Endothelial cell of umbilical vein (primary cell): ENCODE results near the gene MESP1. TPM values are rescaled to one million over a fixed set of nuclear protein-coding genes. Genes with fewer than 3 reads are reported as not detected.

Experiments
- BruUV-seq: library from RNA; stranded (reverse); fragments of 400-500 nt; replicated peaks from 2 replicates; lab custom pipeline; 2021; lab: Mats Ljungman, UMichigan
- CTCF ChIA-PET: fragments of 300-600, 350-600 bp; sonication (Branson Sonifier 250); formaldehyde crosslinking; loops from one replicate; lab custom pipeline; 2021; ENCODE audit warnings: antibody characterized with exemption, inconsistent platforms; lab: Charles Lee
- POLR2A ChIA-PET: fragments of 300-600, 350-600 bp; sonication (Branson Sonifier 250); formaldehyde crosslinking; loops from one replicate; lab custom pipeline; 2021; ENCODE audit warnings: antibody characterized with exemption, inconsistent platforms; lab: Charles Lee
- DNase-seq: peaks from one replicate; pipeline ENCODE4 v3.0.0-alpha.2; 2011; ENCODE audit warnings: low read depth, low spot score
- FAIRE-seq: peaks from 2 replicates; lab custom pipeline; 2011; peaks lifted over from hg19 to GRCh38; lab: Jason Lieb, UNC
- H2AFZ ChIP-seq: 2 replicates; pipeline ENCODE4 v1.6.0; 2012; ENCODE audit warnings: low read depth, low read length, control low read depth, inconsistent platforms
- H3K27ac ChIP-seq: 2 replicates; pipeline ENCODE4 v1.5.1; 2011; ENCODE audit warnings: low read depth, mild to moderate bottlenecking, control low read depth, low read length, moderate library complexity; ENCODE audit not compliant: insufficient read depth
- H3K27me3 ChIP-seq, 2 experiments: 2 replicates each; pipeline versions ENCODE4 v1.6.0 to v1.6.1; 2011; ENCODE audit warnings: low read length in 2 of 2, mixed read lengths in 1 of 2; ENCODE audit not compliant: control insufficient read depth in 2 of 2, insufficient read depth in 2 of 2
- H3K36me3 ChIP-seq, 2 experiments: 2 replicates in 1 of 2; 3 replicates in 1 of 2; pipeline ENCODE4 v1.5.1; 2011; ENCODE audit warnings: low read length in 2 of 2, mild to moderate bottlenecking in 1 of 2, moderate library complexity in 1 of 2; ENCODE audit not compliant: control insufficient read depth in 2 of 2, insufficient read depth in 2 of 2; ENCODE audit errors: extremely low read depth in 1 of 2
- H3K4me1 ChIP-seq: 3 replicates; pipeline ENCODE4 v1.5.1; 2011; ENCODE audit warnings: mild to moderate bottlenecking, low read length; ENCODE audit not compliant: control insufficient read depth, insufficient read depth; ENCODE audit errors: extremely low read depth
- H3K4me2 ChIP-seq: 2 replicates; pipeline ENCODE4 v1.6.1; 2011; ENCODE audit warnings: low read length, control low read depth, mixed read lengths; ENCODE audit not compliant: insufficient read depth
- H3K4me3 ChIP-seq, 3 experiments: fragments of 200-600 bp in 1 of 3; sonication (generic), shearing (Covaris generic) in 1 of 3; replicated peaks in 1 of 3; 2 replicates each; pipeline ENCODE4 v1.5.1; 2011 to 2016; ENCODE audit warnings: control low read depth in 3 of 3, low read length in 3 of 3, mild to moderate bottlenecking in 2 of 3, inconsistent platforms in 1 of 3, low read depth in 1 of 3, moderate library complexity in 1 of 3; ENCODE audit not compliant: insufficient read depth in 1 of 3
- H3K79me2 ChIP-seq: 2 replicates; pipeline ENCODE4 v1.6.0; 2012; ENCODE audit warnings: low read length, inconsistent platforms; ENCODE audit not compliant: control insufficient read depth, insufficient read depth
- H3K9ac ChIP-seq: replicated peaks from 2 replicates; pipeline ENCODE3; 2011; ENCODE audit warnings: low read length, control low read depth; ENCODE audit not compliant: insufficient read depth; ENCODE audit errors: extremely low read depth
- H3K9me1 ChIP-seq: replicated peaks from 3 replicates; pipeline ENCODE4 v1.6.0; 2011; ENCODE audit warnings: mild to moderate bottlenecking, low read length; ENCODE audit not compliant: control insufficient read depth, insufficient read depth; ENCODE audit errors: extremely low read depth
- H3K9me3 ChIP-seq: replicated peaks from 2 replicates; pipeline ENCODE4 v1.5.1; 2012; ENCODE audit warnings: low read length, inconsistent platforms; ENCODE audit not compliant: control insufficient read depth, insufficient read depth
- H4K20me1 ChIP-seq: replicated peaks from 2 replicates; pipeline ENCODE3; 2011; ENCODE audit warnings: mild to moderate bottlenecking, low read length; ENCODE audit not compliant: control insufficient read depth, insufficient read depth; ENCODE audit errors: extremely low read depth
- CTCF ChIP-seq, 2 donors: IDR thresholded peaks; 1 replicate in 1 of 2; 2 replicates in 1 of 2; pipeline ENCODE4 v1.5.1; 2011; ENCODE audit warnings: low read length in 2 of 2, mild to moderate bottlenecking in 2 of 2, moderate library complexity in 2 of 2, control low read depth in 1 of 2, inconsistent platforms in 1 of 2, low read depth in 1 of 2; ENCODE audit not compliant: insufficient read depth in 1 of 2; ENCODE audit errors: extremely low read depth in 1 of 2
- EZH2 ChIP-seq: IDR thresholded peaks from 2 replicates; pipeline ENCODE4 v1.6.1; 2012; ENCODE audit warnings: borderline replicate concordance, low read depth, mild to moderate bottlenecking, moderate library complexity, low read length, inconsistent platforms; ENCODE audit not compliant: severe bottlenecking
- FOS ChIP-seq: IDR thresholded peaks from 2 replicates; pipeline ENCODE4 v1.6.1; 2011; ENCODE audit warnings: mild to moderate bottlenecking, low read length, moderate library complexity, borderline replicate concordance; ENCODE audit not compliant: insufficient read depth
- GATA2 ChIP-seq: IDR thresholded peaks from 2 replicates; pipeline ENCODE4 v1.7.0; 2011; ENCODE audit warnings: low read depth, mild to moderate bottlenecking, moderate library complexity, mixed read lengths, low read length; ENCODE audit not compliant: insufficient read length, insufficient read depth
- JUN ChIP-seq: IDR thresholded peaks from 2 replicates; pipeline ENCODE4 v1.6.1; 2011; ENCODE audit warnings: borderline replicate concordance, low read depth; ENCODE audit not compliant: insufficient read length, insufficient read depth
- MAX ChIP-seq: IDR thresholded peaks from 2 replicates; pipeline ENCODE4 v1.6.1; 2011; ENCODE audit not compliant: insufficient read depth, insufficient read length
- MYC ChIP-seq: IDR thresholded peaks from one replicate; pipeline ENCODE4 v1.6.1; 2011; ENCODE audit warnings: mild to moderate bottlenecking, low read depth, low read length
- POLR2A ChIP-seq: IDR thresholded peaks from 2 replicates; pipeline ENCODE4 v1.6.1; 2012; ENCODE audit warnings: low read depth, mild to moderate bottlenecking, control low read depth, low read length
- POLR2AphosphoS5 ChIP-seq: IDR thresholded peaks from 2 replicates; pipeline ENCODE4 v1.6.1; 2012; ENCODE audit warnings: low read depth, mild to moderate bottlenecking, control low read depth, low read length, moderate library complexity; ENCODE audit not compliant: insufficient read depth
- dilution Hi-C: fragments of 300-500 bp; cut with MboI; formaldehyde crosslinking; loops from one replicate; pipeline ENCODE4 v1.15.0; 2019; ENCODE audit warnings: low sequenced_read_pairs; ENCODE audit not compliant: extremely low pct_ligation_motif_present
- intact Hi-C: fragments of 100-400 bp; cut with micrococcal nuclease; formaldehyde crosslinking; loops from one replicate; pipeline ENCODE4 v1.10.0; 2022
- polyA plus RNA-seq, 4 experiments: library from polyadenylated mRNA; depleted of rRNA in 3 of 4; stranded (reverse) in 3 of 4; unstranded in 1 of 4; fragments of >200 nt; gene quantifications; 2 replicates each; pipeline versions ENCODE4 v1.2.1 to v1.2.3, GENCODE V29; 2011 to 2012; ENCODE audit warnings: missing spikeins in 1 of 4
- total RNA-seq: library from RNA; stranded (reverse); gene quantifications from 2 replicates; pipeline ENCODE4 v1.2.3, GENCODE V29; 2021

The MESP1 gene
- total and polyA plus RNA-seq, 2 donors (not counting 3 experiments of a cell fraction or from before 2014, with no cell fraction given) = 0.68 to 1.7 TPM

- intact Hi-C loops (no loop called here), dilution Hi-C loops (loop anchor here (25.0 kb wide), 1 partner anchor 88 kb away; no protein-coding TSS in a partner anchor)
- H3K4me2 ChIP-seq = no peak overlapping the region
- no peaks in the 10 kb centered on the region for H3K79me2 ChIP-seq
- TF ChIP-seq GATA2 (no peak), FOS (no peak), JUN (no peak), CTCF (IDR thresholded peaks at IDR 0.05; ENCODE audit: extremely low read depth in 1 of 2, insufficient read depth in 1 of 2, low read depth in 1 of 2, low read length in 2 of 2) (no peak), EZH2 (no peak), MAX (no peak), MYC (no peak), POLR2AphosphoS5 (no peak), POLR2A (no peak)
- H3K27me3 ChIP-seq = no peaks in the 10 kb centered on the region
- BruUV-seq = no TSS peak
- no peak overlapping the region for H3K9ac ChIP-seq
- no peaks in the 10 kb centered on the region for H3K9me1 ChIP-seq
- CTCF ChIA-PET = interaction anchor here (1.7 to 2.5 kb wide), 4 partner anchors 9 to 114 kb away, joined by 7 to 29 read pairs (median 9); no protein-coding TSS in a partner anchor
- H3K4me1 ChIP-seq = peaks cover 6% of the 10 kb centered on the region
- no peaks in the 10 kb centered on the region for H3K36me3 ChIP-seq
- H3K4me3 ChIP-seq = no peak overlapping the region
- H3K27ac ChIP-seq = no peak overlapping the region
- H3K9me3 ChIP-seq = no peaks in the 10 kb centered on the region
- no peak for FAIRE-seq
- POLR2A ChIA-PET = no interaction called here
- no peak overlapping the region for H2AFZ ChIP-seq
- DNase-seq = no peak
- H4K20me1 ChIP-seq = no peaks in the 10 kb centered on the region
Observed at GRCh38 chr15:89774492-89774891, 23.4 kb upstream of the MESP1 start.
